HepG2 (cell line): ENCODE measurements around the gene LRRC27. TPM values are rescaled to one million over a fixed set of nuclear protein-coding genes. Genes with fewer than 3 reads are reported as not detected.

Source experiments
- ATAC-seq: fragments of 200-7000 bp; cut with Tn5 transposase; 3 replicates; pipeline ENCODE4 v1.9.1; 2020; ENCODE audit warnings: mild to moderate bottlenecking, moderate library complexity
- BruUV-seq: library from RNA; stranded (reverse); fragments of 400-500 nt; replicated peaks from 2 replicates; lab custom pipeline; 2021; lab: Mats Ljungman, UMichigan
- CTCF ChIA-PET: fragments of 300-600 bp; formaldehyde crosslinking; extraction: SDS; loops from one replicate; lab custom pipeline; 2021; ENCODE audit warnings: low total read pairs, inconsistent platforms, low intra/inter-chr PET ratio; lab: Yijun Ruan, JAX
- POLR2A ChIA-PET: fragments of 350-600 bp; sonication (Branson Sonifier 250); formaldehyde crosslinking; loops from one replicate; lab custom pipeline; 2020; ENCODE audit warnings: antibody characterized with exemption, inconsistent platforms; lab: Yijun Ruan, JAX
- DNase-seq: peaks from one replicate; pipeline ENCODE4 v3.0.0-alpha.2; 2015; ENCODE audit warnings: low spot score
- FAIRE-seq: peaks from 3 replicates; lab custom pipeline; 2011; peaks lifted over from hg19 to GRCh38; lab: Jason Lieb, UNC
- H2AFZ ChIP-seq: one replicate; pipeline ENCODE4 v1.6.1; 2011; ENCODE audit warnings: low read length, inconsistent platforms
- H3K27ac ChIP-seq: fragments of 300-600 bp; 3 replicates; pipeline ENCODE4 v1.8.0; 2011; ENCODE audit warnings: mixed run types, mild to moderate bottlenecking, mixed read lengths, low read length, inconsistent platforms; ENCODE audit not compliant: insufficient read depth; ENCODE audit errors: extremely low read length
- H3K27me3 ChIP-seq, 2 experiments: fragments of 200-600 bp in 1 of 2; 2 replicates in 1 of 2; 3 replicates in 1 of 2; pipeline versions ENCODE4 v1.6.0 to v1.8.0; 2011; ENCODE audit warnings: low read length in 2 of 2, mild to moderate bottlenecking in 2 of 2, moderate library complexity in 2 of 2, inconsistent platforms in 1 of 2; ENCODE audit not compliant: insufficient read depth in 2 of 2, control insufficient read depth in 1 of 2
- H3K36me3 ChIP-seq, 2 experiments: fragments of 200-600 bp in 1 of 2; replicated peaks in 1 of 2; 2 replicates in 1 of 2; 3 replicates in 1 of 2; pipeline versions ENCODE4 v1.5.1 to v1.8.0; 2011; ENCODE audit warnings: low read length in 2 of 2, inconsistent platforms in 1 of 2; ENCODE audit not compliant: insufficient read depth in 2 of 2, control insufficient read depth in 1 of 2
- H3K4me1 ChIP-seq: 2 replicates; pipeline ENCODE4 v1.5.1; 2012; ENCODE audit warnings: low read length, inconsistent platforms; ENCODE audit not compliant: insufficient read depth
- H3K4me2 ChIP-seq: 2 replicates; pipeline ENCODE4 v1.6.0; 2011; ENCODE audit warnings: low read depth, low read length, inconsistent platforms
- H3K4me3 ChIP-seq, 3 experiments: fragments of 200-600 bp in 1 of 3; sonication (generic), shearing (Covaris generic) in 1 of 3; replicated peaks in 1 of 3; 2 replicates each; pipeline ENCODE4 v1.5.1; 2011 to 2016; ENCODE audit warnings: low read length in 3 of 3, inconsistent platforms in 2 of 3, low read depth in 2 of 3, mild to moderate bottlenecking in 2 of 3, control low read depth in 1 of 3, mixed read lengths in 1 of 3; ENCODE audit not compliant: insufficient read depth in 1 of 3
- H3K79me2 ChIP-seq: one replicate; pipeline ENCODE4 v1.6.1; 2011; ENCODE audit warnings: low read length, inconsistent platforms; ENCODE audit not compliant: insufficient read depth
- H3K9ac ChIP-seq: 2 replicates; pipeline ENCODE4 v1.6.0; 2011; ENCODE audit warnings: mild to moderate bottlenecking, low read depth, low read length, inconsistent platforms; ENCODE audit not compliant: insufficient read depth
- H3K9me3 ChIP-seq: 2 replicates; pipeline ENCODE4 v1.5.1; 2012; ENCODE audit warnings: mild to moderate bottlenecking, low read length
- H4K20me1 ChIP-seq: 2 replicates; pipeline ENCODE4 v1.6.0; 2011; ENCODE audit warnings: inconsistent platforms, mild to moderate bottlenecking, low read length, moderate library complexity; ENCODE audit not compliant: insufficient read depth
- CCAR2 ChIP-seq: fragments of 200-400 bp; formaldehyde crosslinking; optimal IDR thresholded peaks from 2 replicates; pipeline ENCODE3; 2018; ENCODE audit warnings: low read depth, mild to moderate bottlenecking, low read length, moderate library complexity
- KDM6A ChIP-seq: IDR thresholded peaks from 2 replicates; pipeline ENCODE4 v1.6.1; 2016; ENCODE audit warnings: low read depth
- RORA ChIP-seq: sonication (generic); formaldehyde crosslinking; IDR thresholded peaks from 2 replicates; pipeline ENCODE4 v1.5.0; 2020; ENCODE audit warnings: mild to moderate bottlenecking, missing genetic modification reagents, moderate library complexity
- SALL2 ChIP-seq: sonication (generic); formaldehyde crosslinking; IDR thresholded peaks from 2 replicates; pipeline ENCODE4 v1.8.1; 2023; ENCODE audit warnings: mild to moderate bottlenecking, missing genetic modification reagents, inconsistent platforms
- SATB2 ChIP-seq: sonication (generic); formaldehyde crosslinking; IDR thresholded peaks from 2 replicates; pipeline ENCODE4 v1.5.0; 2020; ENCODE audit warnings: missing genetic modification reagents
- SMAD1 ChIP-seq: sonication (generic); formaldehyde crosslinking; IDR thresholded peaks from 2 replicates; pipeline ENCODE4 v1.4.0; 2020; ENCODE audit warnings: missing genetic modification reagents, low read depth, mild to moderate bottlenecking, borderline replicate concordance
- YY1 ChIP-seq: IDR thresholded peaks from 2 replicates; pipeline ENCODE4 v1.6.1; 2011; ENCODE audit warnings: low read length, low read depth, moderate library complexity, mild to moderate bottlenecking; ENCODE audit not compliant: insufficient read depth, insufficient replicate concordance
- ZNF138 ChIP-seq: sonication (generic); formaldehyde crosslinking; IDR thresholded peaks from 2 replicates; pipeline ENCODE4 v1.5.0; 2020; ENCODE audit warnings: mild to moderate bottlenecking, low read depth, missing genetic modification reagents
- WGBS: methylation state at CpG from one replicate; pipeline ENCODE4 v1.1.6; 2017; ENCODE audit warnings: low lambda C conversion rate; 5-methylcytosine and 5-hydroxymethylcytosine counted together
- in situ Hi-C: cut with HindIII; loops from 2 replicates; pipeline ENCODE4 v1.10.0; 2017; ENCODE audit warnings: low pct_unique_long_range_greater_than_20kb; ENCODE audit not compliant: extremely low pct_ligation_motif_present
- intact Hi-C: fragments of 100-400 bp; cut with micrococcal nuclease; formaldehyde crosslinking; loops from one replicate; pipeline ENCODE4 v1.10.0; 2022; ENCODE audit not compliant: unreplicated experiment
- polyA plus RNA-seq, 8 experiments: library from polyadenylated mRNA; depleted of rRNA in 3 of 8; stranded (reverse) in 7 of 8; unstranded in 1 of 8; fragments of >200 nt; fragmentation: Illumina TruSeq in 4 of 8; extraction: Trizol in 4 of 8; gene quantifications; 2 replicates each; pipeline versions ENCODE4 v1.2.1 to v1.2.3, GENCODE V29; 2011 to 2016; ENCODE audit warnings: low read depth in 4 of 8, missing spikeins in 1 of 8, mixed read lengths in 1 of 8; ENCODE audit not compliant: insufficient read depth in 1 of 8
- total RNA-seq, 5 experiments: library from RNA; depleted of rRNA; stranded (reverse); fragments of >200 nt; fragmentation: Illumina TruSeq; extraction: Trizol; gene quantifications; 2 replicates each; pipeline ENCODE4 v1.2.3, GENCODE V29; 2016; ENCODE audit warnings: low read depth in 1 of 5
- TF ChIP-seq, protein P1 (sequence below): sonication (generic); formaldehyde crosslinking; IDR thresholded peaks from 2 replicates; pipeline ENCODE4 v1.5.0; 2020; ENCODE audit warnings: mild to moderate bottlenecking, missing genetic modification reagents, moderate library complexity
- TF ChIP-seq, protein P2 (sequence below): sonication (generic); formaldehyde crosslinking; IDR thresholded peaks from 2 replicates; pipeline ENCODE4 v1.5.1; 2020; ENCODE audit warnings: missing genetic modification reagents, mild to moderate bottlenecking, borderline replicate concordance
- TF ChIP-seq, protein P3 (sequence below): fragments of 450-650 bp; IDR thresholded peaks from 2 replicates; pipeline ENCODE4 v1.6.1; 2017; ENCODE audit warnings: mild to moderate bottlenecking
- TF ChIP-seq, protein P4 (sequence below): IDR thresholded peaks from 2 replicates; pipeline ENCODE4 v1.6.1; 2016; ENCODE audit warnings: low read depth, missing genetic modification reagents, missing compliant biosample characterization

LRRC27 gene
- total and polyA plus RNA-seq, 2 of the 13 experiments (the other 11 are each of a cell fraction or from before 2014, with no cell fraction given): 4.2 to 4.6 TPM

DNA sequence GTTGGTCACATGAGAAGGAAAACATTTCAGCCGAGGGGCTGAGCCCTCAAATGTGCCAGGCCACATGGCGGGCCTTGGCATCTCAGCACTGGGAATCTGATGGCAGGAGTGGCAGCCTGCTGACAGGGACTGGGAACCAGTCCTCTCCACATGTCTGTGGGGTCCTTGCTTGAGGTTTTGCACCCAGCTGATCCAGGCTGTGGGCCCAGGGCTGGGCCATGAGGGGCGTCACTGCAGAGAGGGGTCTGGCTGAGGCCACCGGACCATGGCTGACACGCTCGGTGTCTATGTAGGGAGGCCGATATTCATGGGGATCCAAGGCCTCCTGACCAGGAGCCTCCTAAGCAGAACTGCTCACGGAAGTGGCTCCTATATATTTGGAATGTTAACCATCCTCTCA is 34.0 kb downstream of the LRRC27 start:
- DNase-seq: no peak
- Histone ChIP-seq H3K4me2 (no peak overlapping the region), H2AFZ (no peak overlapping the region), H3K9ac (no peak overlapping the region), H3K36me3 (no peaks in the 10 kb centered on the region), H3K79me2 (no peaks in the 10 kb centered on the region), H3K27me3 (no peaks in the 10 kb centered on the region), H3K4me1 (no peaks in the 10 kb centered on the region), H3K4me3 (no peak overlapping the region), H3K9me3 (no peaks in the 10 kb centered on the region), H4K20me1 (no peaks in the 10 kb centered on the region; the same call in 1 of the 2 replicates), H3K27ac (no peak overlapping the region)
- in situ Hi-C loops (no loop called here), intact Hi-C loops (no loop called here)
- WGBS: 97% methylated on average over 5 of the region's 8 CpGs
- POLR2A ChIA-PET: no interaction called here
- FAIRE-seq: no peak
- no TSS peak for BruUV-seq
- no peak for ATAC-seq
- CTCF ChIA-PET: no interaction called here
- TF ChIP-seq SALL2 (no peak), SATB2 (CRISPR knock-in tag) (no peak), ZNF138 (CRISPR knock-in tag) (no peak), CCAR2 (no peak), KDM6A (CRISPR knock-in tag) (no peak), RORA (CRISPR knock-in tag) (no peak), YY1 (no peak), SMAD1 (CRISPR knock-in tag) (no peak)
- TF ChIP-seq, protein P1, sequence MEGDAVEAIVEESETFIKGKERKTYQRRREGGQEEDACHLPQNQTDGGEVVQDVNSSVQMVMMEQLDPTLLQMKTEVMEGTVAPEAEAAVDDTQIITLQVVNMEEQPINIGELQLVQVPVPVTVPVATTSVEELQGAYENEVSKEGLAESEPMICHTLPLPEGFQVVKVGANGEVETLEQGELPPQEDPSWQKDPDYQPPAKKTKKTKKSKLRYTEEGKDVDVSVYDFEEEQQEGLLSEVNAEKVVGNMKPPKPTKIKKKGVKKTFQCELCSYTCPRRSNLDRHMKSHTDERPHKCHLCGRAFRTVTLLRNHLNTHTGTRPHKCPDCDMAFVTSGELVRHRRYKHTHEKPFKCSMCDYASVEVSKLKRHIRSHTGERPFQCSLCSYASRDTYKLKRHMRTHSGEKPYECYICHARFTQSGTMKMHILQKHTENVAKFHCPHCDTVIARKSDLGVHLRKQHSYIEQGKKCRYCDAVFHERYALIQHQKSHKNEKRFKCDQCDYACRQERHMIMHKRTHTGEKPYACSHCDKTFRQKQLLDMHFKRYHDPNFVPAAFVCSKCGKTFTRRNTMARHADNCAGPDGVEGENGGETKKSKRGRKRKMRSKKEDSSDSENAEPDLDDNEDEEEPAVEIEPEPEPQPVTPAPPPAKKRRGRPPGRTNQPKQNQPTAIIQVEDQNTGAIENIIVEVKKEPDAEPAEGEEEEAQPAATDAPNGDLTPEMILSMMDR (CRISPR knock-in tag): no peak
- TF ChIP-seq, protein P2, sequence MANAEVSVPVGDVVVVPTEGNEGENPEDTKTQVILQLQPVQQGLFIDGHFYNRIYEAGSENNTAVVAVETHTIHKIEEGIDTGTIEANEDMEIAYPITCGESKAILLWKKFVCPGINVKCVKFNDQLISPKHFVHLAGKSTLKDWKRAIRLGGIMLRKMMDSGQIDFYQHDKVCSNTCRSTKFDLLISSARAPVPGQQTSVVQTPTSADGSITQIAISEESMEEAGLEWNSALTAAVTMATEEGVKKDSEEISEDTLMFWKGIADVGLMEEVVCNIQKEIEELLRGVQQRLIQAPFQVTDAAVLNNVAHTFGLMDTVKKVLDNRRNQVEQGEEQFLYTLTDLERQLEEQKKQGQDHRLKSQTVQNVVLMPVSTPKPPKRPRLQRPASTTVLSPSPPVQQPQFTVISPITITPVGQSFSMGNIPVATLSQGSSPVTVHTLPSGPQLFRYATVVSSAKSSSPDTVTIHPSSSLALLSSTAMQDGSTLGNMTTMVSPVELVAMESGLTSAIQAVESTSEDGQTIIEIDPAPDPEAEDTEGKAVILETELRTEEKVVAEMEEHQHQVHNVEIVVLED (CRISPR knock-in tag): no peak
- TF ChIP-seq, protein P3, sequence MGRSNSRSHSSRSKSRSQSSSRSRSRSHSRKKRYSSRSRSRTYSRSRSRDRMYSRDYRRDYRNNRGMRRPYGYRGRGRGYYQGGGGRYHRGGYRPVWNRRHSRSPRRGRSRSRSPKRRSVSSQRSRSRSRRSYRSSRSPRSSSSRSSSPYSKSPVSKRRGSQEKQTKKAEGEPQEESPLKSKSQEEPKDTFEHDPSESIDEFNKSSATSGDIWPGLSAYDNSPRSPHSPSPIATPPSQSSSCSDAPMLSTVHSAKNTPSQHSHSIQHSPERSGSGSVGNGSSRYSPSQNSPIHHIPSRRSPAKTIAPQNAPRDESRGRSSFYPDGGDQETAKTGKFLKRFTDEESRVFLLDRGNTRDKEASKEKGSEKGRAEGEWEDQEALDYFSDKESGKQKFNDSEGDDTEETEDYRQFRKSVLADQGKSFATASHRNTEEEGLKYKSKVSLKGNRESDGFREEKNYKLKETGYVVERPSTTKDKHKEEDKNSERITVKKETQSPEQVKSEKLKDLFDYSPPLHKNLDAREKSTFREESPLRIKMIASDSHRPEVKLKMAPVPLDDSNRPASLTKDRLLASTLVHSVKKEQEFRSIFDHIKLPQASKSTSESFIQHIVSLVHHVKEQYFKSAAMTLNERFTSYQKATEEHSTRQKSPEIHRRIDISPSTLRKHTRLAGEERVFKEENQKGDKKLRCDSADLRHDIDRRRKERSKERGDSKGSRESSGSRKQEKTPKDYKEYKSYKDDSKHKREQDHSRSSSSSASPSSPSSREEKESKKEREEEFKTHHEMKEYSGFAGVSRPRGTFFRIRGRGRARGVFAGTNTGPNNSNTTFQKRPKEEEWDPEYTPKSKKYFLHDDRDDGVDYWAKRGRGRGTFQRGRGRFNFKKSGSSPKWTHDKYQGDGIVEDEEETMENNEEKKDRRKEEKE: no peak
- TF ChIP-seq, protein P4, sequence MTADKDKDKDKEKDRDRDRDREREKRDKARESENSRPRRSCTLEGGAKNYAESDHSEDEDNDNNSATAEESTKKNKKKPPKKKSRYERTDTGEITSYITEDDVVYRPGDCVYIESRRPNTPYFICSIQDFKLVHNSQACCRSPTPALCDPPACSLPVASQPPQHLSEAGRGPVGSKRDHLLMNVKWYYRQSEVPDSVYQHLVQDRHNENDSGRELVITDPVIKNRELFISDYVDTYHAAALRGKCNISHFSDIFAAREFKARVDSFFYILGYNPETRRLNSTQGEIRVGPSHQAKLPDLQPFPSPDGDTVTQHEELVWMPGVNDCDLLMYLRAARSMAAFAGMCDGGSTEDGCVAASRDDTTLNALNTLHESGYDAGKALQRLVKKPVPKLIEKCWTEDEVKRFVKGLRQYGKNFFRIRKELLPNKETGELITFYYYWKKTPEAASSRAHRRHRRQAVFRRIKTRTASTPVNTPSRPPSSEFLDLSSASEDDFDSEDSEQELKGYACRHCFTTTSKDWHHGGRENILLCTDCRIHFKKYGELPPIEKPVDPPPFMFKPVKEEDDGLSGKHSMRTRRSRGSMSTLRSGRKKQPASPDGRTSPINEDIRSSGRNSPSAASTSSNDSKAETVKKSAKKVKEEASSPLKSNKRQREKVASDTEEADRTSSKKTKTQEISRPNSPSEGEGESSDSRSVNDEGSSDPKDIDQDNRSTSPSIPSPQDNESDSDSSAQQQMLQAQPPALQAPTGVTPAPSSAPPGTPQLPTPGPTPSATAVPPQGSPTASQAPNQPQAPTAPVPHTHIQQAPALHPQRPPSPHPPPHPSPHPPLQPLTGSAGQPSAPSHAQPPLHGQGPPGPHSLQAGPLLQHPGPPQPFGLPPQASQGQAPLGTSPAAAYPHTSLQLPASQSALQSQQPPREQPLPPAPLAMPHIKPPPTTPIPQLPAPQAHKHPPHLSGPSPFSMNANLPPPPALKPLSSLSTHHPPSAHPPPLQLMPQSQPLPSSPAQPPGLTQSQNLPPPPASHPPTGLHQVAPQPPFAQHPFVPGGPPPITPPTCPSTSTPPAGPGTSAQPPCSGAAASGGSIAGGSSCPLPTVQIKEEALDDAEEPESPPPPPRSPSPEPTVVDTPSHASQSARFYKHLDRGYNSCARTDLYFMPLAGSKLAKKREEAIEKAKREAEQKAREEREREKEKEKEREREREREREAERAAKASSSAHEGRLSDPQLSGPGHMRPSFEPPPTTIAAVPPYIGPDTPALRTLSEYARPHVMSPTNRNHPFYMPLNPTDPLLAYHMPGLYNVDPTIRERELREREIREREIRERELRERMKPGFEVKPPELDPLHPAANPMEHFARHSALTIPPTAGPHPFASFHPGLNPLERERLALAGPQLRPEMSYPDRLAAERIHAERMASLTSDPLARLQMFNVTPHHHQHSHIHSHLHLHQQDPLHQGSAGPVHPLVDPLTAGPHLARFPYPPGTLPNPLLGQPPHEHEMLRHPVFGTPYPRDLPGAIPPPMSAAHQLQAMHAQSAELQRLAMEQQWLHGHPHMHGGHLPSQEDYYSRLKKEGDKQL (CRISPR knock-in tag): no peak
